Body of pancreas (tissue), 4 donors: Measurements from ENCODE around the gene FSTL1.

ENCODE experiments used
- POLR2A ChIP-seq, 3 donors: fragments of 450-650 bp; IDR thresholded peaks; one replicate each; pipeline ENCODE4 v1.6.1; 2016; ENCODE audit warnings: antibody characterized with exemption in 3 of 3, mild to moderate bottlenecking in 2 of 3
- TF ChIP-seq, protein P1 (sequence below), 7 experiments: fragments of 450-650 bp in 4 of 7; fragments of 200-600 bp in 3 of 7; sonication (generic) in 3 of 7; IDR thresholded peaks; one replicate each; pipeline ENCODE4 v1.5.1; 2016 to 2019; ENCODE audit warnings: antibody characterized with exemption in 7 of 7

GRCh38 chr3:120418446-120418845, 32.3 kb downstream of the FSTL1 start:
- TF ChIP-seq, protein P1, sequence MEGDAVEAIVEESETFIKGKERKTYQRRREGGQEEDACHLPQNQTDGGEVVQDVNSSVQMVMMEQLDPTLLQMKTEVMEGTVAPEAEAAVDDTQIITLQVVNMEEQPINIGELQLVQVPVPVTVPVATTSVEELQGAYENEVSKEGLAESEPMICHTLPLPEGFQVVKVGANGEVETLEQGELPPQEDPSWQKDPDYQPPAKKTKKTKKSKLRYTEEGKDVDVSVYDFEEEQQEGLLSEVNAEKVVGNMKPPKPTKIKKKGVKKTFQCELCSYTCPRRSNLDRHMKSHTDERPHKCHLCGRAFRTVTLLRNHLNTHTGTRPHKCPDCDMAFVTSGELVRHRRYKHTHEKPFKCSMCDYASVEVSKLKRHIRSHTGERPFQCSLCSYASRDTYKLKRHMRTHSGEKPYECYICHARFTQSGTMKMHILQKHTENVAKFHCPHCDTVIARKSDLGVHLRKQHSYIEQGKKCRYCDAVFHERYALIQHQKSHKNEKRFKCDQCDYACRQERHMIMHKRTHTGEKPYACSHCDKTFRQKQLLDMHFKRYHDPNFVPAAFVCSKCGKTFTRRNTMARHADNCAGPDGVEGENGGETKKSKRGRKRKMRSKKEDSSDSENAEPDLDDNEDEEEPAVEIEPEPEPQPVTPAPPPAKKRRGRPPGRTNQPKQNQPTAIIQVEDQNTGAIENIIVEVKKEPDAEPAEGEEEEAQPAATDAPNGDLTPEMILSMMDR (IDR thresholded peaks at IDR 0.05) = no peak
- TF ChIP-seq POLR2A (IDR thresholded peaks at IDR 0.05) = no peak
